Measurements from ENCODE around the gene NEGR1. TPM values are rescaled to one million over a fixed set of nuclear protein-coding genes. Genes with fewer than 3 reads are reported as not detected.

The NEGR1 gene
- total RNA-seq, 2 experiments from 2014 or later, result not detected

- no peaks in the 10 kb centered on the region for H3K4me1 Mint-ChIP-seq (ENCODE audit: low read depth)
- ATAC-seq (no peak), DNase-seq (no peak)
- intact Hi-C loops (cut with micrococcal nuclease), result no loop called here
- H3K27me3 Mint-ChIP-seq, result no peaks in the 10 kb centered on the region
- no peaks in the 10 kb centered on the region for H3K36me3 Mint-ChIP-seq (ENCODE audit: low read depth)
- H3K9me3 Mint-ChIP-seq, result no peaks in the 10 kb centered on the region
- ChIA-PET CTCF (no interaction called here), POLR2A (no interaction called here)
- no peak for TF ChIP-seq CTCF (IDR thresholded peaks at IDR 0.05)
- H3K4me3 Mint-ChIP-seq, result no peak overlapping the region
- no peak overlapping the region for H3K27ac Mint-ChIP-seq
Measured at GRCh38 chr1:71786218-71786617, 496.1 kb downstream of the NEGR1 start.

DNA sequence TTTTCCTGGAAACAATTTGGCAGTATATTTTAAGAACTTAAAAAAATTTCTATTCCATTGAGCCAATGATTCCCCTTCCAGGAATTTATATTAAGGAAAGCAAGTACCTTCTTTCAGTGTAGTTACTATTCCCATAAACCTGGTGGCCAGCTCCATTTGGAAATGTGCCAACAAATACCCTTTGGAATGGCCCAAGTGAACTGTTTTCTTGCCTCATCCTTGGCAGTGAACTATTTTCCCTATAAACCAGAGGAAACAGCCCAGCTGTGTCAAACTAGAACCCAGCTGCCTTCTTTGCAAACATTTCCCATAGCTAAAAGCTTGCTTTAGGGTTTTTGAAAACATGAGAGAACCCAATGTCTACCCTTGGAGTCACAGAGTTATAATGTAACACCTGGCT lies 496.9 kb downstream of the NEGR1 start:
- CTCF ChIA-PET, result no interaction called here
- no peaks in the 10 kb centered on the region for H3K9me3 Mint-ChIP-seq
- no peak overlapping the region for H3K4me3 Mint-ChIP-seq
- H3K27ac Mint-ChIP-seq, result no peak overlapping the region
- H3K4me1 Mint-ChIP-seq (ENCODE audit: low read depth), result peaks cover 3% of the 10 kb centered on the region
- no peaks in the 10 kb centered on the region for H3K27me3 Mint-ChIP-seq
- ATAC-seq (no peak), DNase-seq (no peak)
- TF ChIP-seq CTCF (IDR thresholded peaks at IDR 0.05), result no peak
- intact Hi-C loops (cut with micrococcal nuclease), result no loop called here
- H3K36me3 Mint-ChIP-seq (ENCODE audit: low read depth), result no peaks in the 10 kb centered on the region
- POLR2A ChIA-PET, result no interaction called here

- ATAC-seq (no peak), DNase-seq (no peak)
- no peak for TF ChIP-seq CTCF (IDR thresholded peaks at IDR 0.05)
- H3K36me3 Mint-ChIP-seq (ENCODE audit: low read depth), result no peaks in the 10 kb centered on the region
- H3K9me3 Mint-ChIP-seq, result no peaks in the 10 kb centered on the region
- H3K27me3 Mint-ChIP-seq, result no peaks in the 10 kb centered on the region
- H3K4me3 Mint-ChIP-seq, result no peak overlapping the region
- CTCF ChIA-PET, result interaction anchor here (0.7 kb wide), 1 partner anchor 26 kb away, joined by 3 read pairs; no protein-coding TSS in a partner anchor
- no peak overlapping the region for H3K27ac Mint-ChIP-seq
- intact Hi-C loops (cut with micrococcal nuclease), result no loop called here
- POLR2A ChIA-PET, result no interaction called here
- H3K4me1 Mint-ChIP-seq (ENCODE audit: low read depth), result peaks cover 4% of the 10 kb centered on the region
Measured at GRCh38 chr1:71785000-71785399, 497.3 kb downstream of the NEGR1 start.

DNA sequence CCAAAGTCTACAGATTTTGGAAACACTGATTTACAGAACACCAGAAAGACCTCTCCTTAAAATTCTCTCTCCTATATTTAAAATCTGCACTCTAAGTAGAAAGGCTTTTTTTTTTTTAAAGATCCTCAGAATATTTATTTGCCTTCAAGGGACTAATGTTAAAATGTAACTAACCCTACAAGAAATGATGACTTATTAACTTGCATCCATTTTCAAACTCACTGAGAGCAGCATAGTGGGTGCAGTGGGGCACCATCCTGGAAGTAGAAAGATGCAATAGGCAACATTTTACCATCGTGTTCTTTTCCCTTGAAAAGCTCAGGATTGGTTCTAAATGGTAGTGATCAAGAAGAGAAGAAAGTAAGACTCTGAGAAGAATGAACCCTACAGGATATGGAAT lies 498.1 kb downstream of the NEGR1 start:
- ATAC-seq, result no peak
- intact Hi-C loops (cut with micrococcal nuclease), result no loop called here
- Mint-ChIP-seq H3K4me3 (no peak overlapping the region), H3K27ac (no peak overlapping the region), H3K9me3 (no peaks in the 10 kb centered on the region), H3K27me3 (no peaks in the 10 kb centered on the region), H3K36me3 (ENCODE audit: low read depth) (no peaks in the 10 kb centered on the region), H3K4me1 (ENCODE audit: low read depth) (peaks cover 4% of the 10 kb centered on the region)
- ChIA-PET CTCF (interaction anchor here (0.7 kb wide), 1 partner anchor 27 kb away, joined by 3 read pairs; no protein-coding TSS in a partner anchor), POLR2A (no interaction called here)
- no peak for DNase-seq
- TF ChIP-seq CTCF (IDR thresholded peaks at IDR 0.05), result no peak

GRCh38 chr1:71783071-71783470 lies 499.3 kb downstream of the NEGR1 start:
- ChIA-PET CTCF (no interaction called here), POLR2A (no interaction called here)
- intact Hi-C loops (cut with micrococcal nuclease), result no loop called here
- DNase-seq (no peak), ATAC-seq (no peak)
- H3K4me1 Mint-ChIP-seq (ENCODE audit: low read depth), result peaks cover 4% of the 10 kb centered on the region
- no peak overlapping the region for H3K4me3 Mint-ChIP-seq
- no peak for TF ChIP-seq CTCF (IDR thresholded peaks at IDR 0.05)
- no peaks in the 10 kb centered on the region for H3K36me3 Mint-ChIP-seq (ENCODE audit: low read depth)
- no peaks in the 10 kb centered on the region for H3K27me3 Mint-ChIP-seq
- H3K9me3 Mint-ChIP-seq, result no peaks in the 10 kb centered on the region
- H3K27ac Mint-ChIP-seq, result no peak overlapping the region
